HS-5 (cell line): ENCODE results near the gene NTRK2.
A peak's percentile ranks its signal among the peaks of the same experiment; 100 is the strongest.

Experiments used
- DNase-seq: peaks from one replicate; pipeline ENCODE4 v3.0.0-alpha.2; 2012; ENCODE audit warnings: low read depth

NTRK2 gene

GRCh38 chr9:84974855-84975254, 305.3 kb downstream of the NTRK2 start:
- DNase-seq = no peak

- DNase-seq = no peak
Observed at GRCh38 chr9:84975926-84976325, 306.4 kb downstream of the NTRK2 start.

DNA sequence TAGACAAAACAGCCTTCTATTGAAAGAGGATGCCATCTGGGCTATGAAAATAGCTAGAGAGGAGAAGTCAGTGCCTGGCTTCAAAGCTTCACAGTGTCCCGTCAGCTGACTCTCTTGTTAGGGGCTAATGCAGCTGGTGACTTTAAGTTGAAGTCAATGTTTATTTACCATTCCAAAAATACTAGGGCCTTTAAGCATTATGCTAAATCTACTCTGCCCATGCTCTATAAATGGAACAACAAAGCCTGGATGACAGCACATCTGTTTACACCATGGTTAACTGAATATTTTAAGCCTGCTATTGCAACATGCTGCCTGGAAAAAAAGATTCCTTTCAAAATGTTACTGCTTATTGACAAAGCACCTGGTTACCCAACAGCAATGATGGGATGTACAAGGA, 309.1 kb downstream of the NTRK2 start:
- no peak for DNase-seq

DNA sequence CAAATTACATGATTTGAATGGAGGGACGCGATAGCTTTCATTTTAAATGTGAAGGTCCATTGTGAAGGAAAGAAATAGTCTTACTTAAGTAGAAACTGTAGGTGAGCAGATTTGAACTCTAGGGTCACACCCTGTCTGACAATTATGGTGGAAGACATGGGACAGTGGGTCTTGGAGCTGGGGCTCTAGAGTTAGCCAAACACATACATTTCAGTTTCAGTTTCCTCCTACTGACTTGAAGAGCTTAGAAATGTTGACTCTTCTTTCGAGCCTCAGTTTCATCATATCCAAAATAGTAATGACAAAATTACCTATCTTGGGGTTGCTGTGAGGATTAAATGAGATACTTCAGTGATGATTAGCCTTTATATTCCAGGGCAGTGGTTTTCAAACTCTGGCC, 314.2 kb downstream of the NTRK2 start:
- DNase-seq = no peak

GRCh38 chr9:84988621-84989020, 319.1 kb downstream of the NTRK2 start:
- no peak for DNase-seq

- DNase-seq = no peak
Observed at GRCh38 chr9:84990416-84990815, 320.9 kb downstream of the NTRK2 start.

DNA sequence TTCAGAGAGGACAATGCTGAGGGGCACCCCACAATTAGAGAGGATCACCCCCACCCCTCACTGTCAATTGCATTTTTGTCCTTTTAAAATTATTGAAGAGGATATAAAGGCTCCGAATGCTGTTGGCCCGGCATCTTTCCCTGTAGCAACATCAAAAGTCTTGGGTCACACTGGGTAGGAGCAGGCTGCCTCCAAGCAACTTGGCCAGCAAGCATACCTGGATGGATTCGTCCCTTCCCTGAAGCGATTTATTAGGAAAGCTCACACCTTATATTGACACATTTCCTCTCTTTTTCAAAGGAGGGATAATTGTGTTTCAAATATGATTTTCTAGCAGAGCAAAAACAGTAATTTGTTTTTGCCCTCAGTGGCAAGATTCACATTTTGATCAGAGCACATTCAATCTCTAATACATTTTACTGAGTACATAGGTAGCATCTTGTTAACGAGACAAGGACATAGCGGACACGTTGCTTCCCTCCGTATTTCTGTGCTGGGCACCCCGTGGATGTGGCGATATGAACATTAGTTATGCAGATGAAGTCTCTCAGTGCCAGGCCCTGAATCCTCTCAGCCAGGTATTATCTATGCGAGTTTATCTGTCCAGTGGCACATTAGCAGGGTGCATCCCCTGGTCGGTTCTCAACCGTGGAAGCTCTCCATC, 321.5 kb downstream of the NTRK2 start:
- no peak for DNase-seq

DNA sequence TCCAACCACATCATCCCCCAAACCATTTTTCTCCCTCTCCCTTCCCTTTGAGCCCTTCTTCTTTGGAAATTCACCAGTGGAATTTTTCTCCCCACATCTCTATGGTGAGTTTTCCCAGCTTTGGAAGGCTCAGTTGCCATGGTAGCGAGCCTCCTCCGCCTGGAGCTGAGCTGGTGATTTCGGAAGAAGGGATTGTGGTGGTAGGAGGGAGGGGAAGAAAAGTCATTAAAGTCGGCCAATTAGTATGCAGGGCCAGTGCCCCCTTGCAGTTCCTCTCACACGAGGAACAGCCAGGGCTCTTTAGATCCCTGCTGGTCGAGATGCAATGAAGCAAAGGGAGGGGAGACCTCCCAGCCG, 322.0 kb downstream of the NTRK2 start:
- DNase-seq = no peak

- DNase-seq = no peak
Observed at GRCh38 chr9:84992381-84992780, 322.9 kb downstream of the NTRK2 start.

DNA sequence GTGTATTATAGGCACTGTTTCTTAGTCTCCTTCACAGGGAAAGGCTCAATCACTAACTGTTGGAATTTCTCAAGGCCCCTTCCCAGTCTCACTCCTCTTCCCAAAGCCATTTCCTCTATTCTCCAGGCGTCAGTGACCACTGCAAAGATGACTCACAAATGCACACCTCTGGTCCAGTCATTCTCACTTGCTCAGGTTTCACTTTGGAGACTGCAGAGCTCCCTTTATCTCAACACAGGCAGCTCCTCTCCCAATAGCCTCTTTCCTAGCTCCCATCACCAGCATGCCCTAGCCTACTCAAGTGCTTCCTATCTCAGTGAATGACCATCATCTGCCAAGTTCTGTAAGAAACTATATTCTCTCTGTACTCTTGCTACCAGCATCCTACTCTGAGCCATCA, 323.6 kb downstream of the NTRK2 start:
- no peak for DNase-seq

- no peak for DNase-seq
Observed at GRCh38 chr9:84996029-84996428, 326.5 kb downstream of the NTRK2 start.

- DNase-seq = no peak
Observed at GRCh38 chr9:84996716-84997115, 327.2 kb downstream of the NTRK2 start.

DNA sequence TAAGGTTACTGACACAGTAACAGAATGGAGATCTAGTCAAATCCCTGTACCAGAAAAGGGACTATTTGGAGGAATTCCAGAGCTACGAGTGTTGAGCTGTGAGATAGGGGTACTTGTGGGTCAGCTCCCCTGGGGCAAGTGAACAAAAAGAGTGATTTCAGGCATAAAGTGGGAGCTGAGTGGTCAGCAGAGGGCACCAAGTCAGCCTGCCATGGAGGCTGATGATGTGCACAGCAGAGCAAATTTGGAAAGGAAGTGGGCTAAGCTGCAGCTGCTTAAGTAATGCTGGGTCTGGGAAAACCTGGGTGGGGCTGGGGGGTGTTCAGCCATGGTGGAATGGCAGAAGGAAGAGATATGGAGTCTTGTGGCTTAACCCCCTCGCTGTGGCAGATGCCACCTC, 327.9 kb downstream of the NTRK2 start:
- DNase-seq = no peak

DNA sequence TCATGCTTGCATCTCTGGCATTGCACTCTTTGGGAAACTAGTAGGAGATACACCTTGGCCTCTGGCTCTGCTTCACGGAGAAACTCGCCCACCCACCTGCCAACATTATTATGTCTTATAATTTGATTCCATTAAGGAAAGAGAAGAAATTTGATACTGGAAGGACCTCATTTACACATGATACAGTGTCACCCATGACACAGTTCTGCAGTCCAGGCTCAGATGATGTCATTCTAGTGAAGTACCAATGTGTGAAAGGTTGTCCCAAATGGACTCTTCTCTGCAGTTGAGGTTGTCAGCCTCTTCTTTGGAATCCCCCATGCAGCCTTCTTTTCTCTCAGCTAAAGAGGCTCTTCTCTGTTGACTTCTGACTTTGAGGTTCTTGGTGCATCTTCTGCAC, 329.1 kb downstream of the NTRK2 start:
- DNase-seq = no peak

GRCh38 chr9:84999788-85000187, 330.3 kb downstream of the NTRK2 start:
- no peak for DNase-seq

- no peak for DNase-seq
Observed at GRCh38 chr9:85001925-85002324, 332.4 kb downstream of the NTRK2 start.

GRCh38 chr9:85004818-85005413, 335.4 kb downstream of the NTRK2 start:
- peak; percentile 2 for DNase-seq

DNA sequence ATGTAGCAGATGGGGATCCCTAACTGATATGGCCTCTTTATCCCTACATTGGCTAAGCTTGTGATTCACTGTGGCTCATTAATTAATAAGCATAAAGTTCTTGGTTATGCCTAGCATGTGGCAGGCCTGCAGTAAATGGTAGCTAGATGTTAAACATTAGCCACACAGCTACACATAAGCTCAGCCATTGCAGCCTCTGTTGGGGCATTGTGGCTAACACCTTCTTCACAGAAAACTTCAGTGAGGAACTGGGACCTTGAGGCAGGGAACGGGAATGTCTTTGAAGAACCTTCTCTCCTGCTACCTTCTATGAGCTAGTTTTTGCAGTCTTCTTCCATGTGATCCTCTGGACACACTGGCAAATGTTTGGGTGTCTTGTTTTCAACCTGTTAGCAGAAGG, 338.2 kb downstream of the NTRK2 start:
- DNase-seq = no peak

DNA sequence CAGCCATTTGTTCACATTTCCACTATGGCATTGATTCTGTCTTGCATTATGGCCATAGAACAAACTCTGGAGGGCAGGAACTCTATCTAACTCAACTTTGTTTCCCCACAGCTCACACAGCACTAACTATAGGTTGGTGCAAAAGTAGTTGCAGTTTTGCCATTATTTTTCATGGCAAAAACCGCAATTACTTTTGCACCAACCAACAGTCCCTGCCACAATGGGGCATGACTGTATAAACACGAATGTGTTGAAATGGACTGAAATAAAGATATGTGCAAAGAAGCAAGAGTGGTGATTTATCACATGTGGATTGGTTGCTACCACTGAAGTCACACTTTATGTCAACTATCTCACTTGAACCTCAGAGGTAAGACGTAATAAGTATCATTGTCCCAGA, 338.7 kb downstream of the NTRK2 start:
- no peak for DNase-seq

DNA sequence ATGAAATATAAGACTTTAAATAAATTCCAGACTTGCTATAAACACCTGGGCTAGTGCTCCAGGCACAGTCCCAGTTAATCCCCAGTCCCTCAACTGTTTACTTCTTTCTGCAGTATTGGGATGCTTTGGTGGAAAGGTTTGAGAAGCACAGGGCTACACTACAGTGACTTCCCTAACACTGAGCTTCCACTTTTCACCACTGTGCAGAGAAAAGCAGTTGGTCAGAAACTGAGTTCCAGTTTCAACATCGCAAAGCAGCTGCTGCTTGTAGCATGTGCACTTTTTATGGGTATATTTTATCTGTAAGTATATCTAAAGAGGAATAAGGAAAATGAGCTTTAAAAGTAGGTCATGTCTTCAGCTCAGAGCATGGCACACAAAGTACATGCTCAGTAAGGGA, 339.7 kb downstream of the NTRK2 start:
- DNase-seq = no peak

GRCh38 chr9:85013703-85014102, 344.2 kb downstream of the NTRK2 start:
- DNase-seq = no peak

DNA sequence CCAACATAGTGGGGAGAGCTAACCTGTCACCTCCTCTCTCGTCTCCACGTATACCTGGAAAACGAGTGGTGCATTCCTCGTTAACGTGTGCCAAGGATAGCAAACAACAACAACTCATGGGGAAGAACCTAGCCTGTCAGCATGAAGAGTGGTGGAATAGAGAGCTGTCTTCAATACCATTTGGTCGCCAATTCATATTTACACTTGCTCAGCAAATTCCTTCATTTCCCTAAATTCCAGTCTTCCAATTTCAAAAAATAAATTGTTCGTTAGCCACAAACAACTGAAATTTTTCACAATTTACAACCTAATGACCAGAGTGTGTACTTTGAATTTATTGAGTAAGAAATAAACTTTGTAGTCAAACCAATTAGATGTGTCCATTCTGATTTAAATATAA, 344.8 kb downstream of the NTRK2 start:
- DNase-seq = no peak

DNA sequence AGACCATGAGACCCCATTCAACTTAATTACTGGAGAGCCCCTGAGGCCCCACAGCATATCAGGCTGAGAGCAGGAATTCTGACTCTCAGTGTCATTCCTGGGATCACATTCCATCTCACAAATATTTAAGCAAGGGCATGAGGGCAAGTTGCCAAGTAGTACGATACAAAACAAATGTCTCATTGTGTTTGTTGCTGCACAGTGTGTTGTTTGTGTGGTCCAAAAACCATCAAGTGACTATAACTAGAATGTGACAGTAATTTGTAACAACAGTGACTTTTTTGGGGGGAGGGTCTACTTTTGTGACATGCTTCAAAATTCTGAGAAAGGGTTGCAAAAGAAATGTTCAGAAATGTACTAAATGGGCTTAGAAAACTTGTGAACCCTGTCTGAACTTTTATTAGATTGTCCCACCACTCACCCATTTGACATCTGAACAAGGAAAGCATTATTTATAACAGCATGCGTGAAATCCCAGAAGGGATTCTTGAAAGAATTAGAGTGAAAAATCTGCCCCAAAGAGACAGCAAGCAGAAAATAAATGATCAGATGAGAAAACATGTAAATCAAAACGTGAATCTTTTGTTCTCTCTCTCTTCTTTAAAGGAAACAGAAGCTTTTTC, 347.0 kb downstream of the NTRK2 start:
- DNase-seq = no peak

GRCh38 chr9:85020791-85021190, 351.3 kb downstream of the NTRK2 start:
- no peak for DNase-seq
